Measurements from ENCODE around the gene ADAMTS2.

ADAMTS2 gene

GRCh38 chr5:179195561-179196404 is 149.5 kb downstream of the ADAMTS2 start:
- TF ChIP-seq ZNF274 (IDR thresholded peaks at IDR 0.05; ENCODE audit: low read depth, low read length): no peak

DNA sequence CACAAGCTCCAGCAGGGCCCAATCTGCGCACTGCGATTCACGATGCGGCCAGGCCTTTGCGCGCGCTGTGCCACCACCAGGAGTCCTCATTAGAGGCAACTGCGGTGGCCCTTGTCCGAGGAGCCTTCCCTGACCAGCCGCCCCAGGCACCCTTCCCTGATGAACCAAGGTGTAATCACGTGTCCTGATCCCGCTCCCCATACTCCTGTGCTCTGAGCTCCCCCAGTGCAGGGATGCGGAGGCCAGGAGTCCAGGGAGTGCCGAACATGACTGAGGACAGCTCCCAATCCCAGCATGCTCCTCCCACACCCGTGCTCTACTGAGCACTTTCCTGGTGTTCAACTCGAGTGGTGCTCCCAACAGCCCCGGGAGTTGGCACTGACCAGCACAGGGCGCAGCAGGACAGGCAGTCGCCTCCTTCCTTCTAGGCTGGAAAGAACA is 150.3 kb downstream of the ADAMTS2 start:
- TF ChIP-seq ZNF274 (IDR thresholded peaks at IDR 0.05; ENCODE audit: low read depth, low read length): no peak
- H3K4me3 ChIP-seq (ENCODE audit: low read length): no peak overlapping the region

More at GRCh38 chr5:179195561-179196404, 149.5 kb downstream of the ADAMTS2 start:
- no peak overlapping the region for H3K4me3 ChIP-seq (ENCODE audit: low read length)

- no peak for TF ChIP-seq ZNF274 (IDR thresholded peaks at IDR 0.05; ENCODE audit: low read depth, low read length)
- H3K4me3 ChIP-seq (ENCODE audit: low read length): no peak overlapping the region
These were observed 150.9 kb downstream of the ADAMTS2 start for GRCh38 chr5:179194201-179194910.

- no peak overlapping the region for H3K4me3 ChIP-seq (ENCODE audit: low read length)
- no peak for TF ChIP-seq ZNF274 (IDR thresholded peaks at IDR 0.05; ENCODE audit: low read depth, low read length)
These were observed 151.5 kb downstream of the ADAMTS2 start for GRCh38 chr5:179193746-179194145.

DNA sequence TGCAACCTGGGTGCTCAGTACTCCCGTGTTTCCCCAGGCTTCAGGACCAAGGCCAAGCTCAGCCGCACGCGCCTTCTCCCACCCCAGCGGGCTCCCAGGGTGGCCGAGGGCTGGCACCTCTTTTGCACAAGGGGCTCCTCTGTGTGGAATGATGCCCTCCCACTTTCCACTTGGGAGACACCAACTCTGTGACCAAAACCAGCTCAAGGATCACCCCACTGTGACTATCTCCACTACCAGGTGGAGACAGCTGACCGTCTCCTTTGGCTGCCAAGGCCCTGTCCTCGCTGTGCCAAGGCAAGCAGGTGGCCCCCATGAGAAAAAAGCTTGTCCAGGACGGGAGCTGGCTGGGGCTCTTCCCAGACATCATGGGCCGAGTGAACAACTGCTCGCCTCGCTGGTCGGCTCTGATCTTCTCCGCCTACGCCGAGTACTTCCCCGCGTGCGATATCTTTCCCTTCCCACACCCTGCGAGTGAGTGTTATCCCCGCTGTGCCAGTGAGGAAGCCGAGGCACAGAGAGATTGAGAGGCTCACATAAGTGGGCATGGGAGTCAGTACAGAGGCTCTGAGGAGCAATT is 152.3 kb downstream of the ADAMTS2 start:
- H3K4me3 ChIP-seq (ENCODE audit: low read length): no peak overlapping the region
- TF ChIP-seq ZNF274 (IDR thresholded peaks at IDR 0.05; ENCODE audit: low read depth, low read length): no peak

DNA sequence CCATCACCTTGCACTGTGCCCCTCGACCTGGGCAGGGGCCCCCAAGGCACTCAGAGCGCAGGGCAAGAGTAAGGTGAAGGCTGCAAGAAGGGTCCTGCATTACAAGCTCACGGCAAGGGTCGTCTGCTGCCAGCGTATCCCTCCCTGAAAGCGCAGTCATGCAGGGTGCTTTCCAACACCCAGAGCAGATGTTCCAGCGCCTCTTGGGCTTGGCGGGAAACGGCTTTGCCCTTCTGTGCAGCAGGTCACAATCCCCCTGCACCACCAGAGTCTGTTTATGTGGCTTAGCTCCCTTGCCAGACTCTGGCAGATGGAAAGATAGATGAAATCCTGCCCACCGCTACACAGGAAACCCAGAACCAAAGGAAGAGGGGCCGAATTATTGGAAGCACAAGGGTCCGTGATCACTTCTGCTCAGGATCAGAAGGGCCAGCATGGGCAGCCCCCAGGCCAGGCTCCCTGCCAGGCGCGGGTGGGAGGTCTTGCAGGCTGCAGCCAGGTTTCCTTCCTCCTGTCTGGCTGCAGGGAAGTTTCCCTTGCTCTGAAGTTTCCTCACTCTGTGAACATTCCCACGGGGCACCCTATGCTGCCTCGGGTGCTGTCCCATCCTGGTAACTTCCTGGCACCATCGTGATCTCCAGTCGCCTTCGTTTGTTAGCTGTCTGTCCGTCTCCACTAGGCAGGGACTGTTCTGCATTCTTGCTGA is 152.9 kb downstream of the ADAMTS2 start:
- no peak overlapping the region for H3K4me3 ChIP-seq (ENCODE audit: low read length)
- TF ChIP-seq ZNF274 (IDR thresholded peaks at IDR 0.05; ENCODE audit: low read depth, low read length): no peak

DNA sequence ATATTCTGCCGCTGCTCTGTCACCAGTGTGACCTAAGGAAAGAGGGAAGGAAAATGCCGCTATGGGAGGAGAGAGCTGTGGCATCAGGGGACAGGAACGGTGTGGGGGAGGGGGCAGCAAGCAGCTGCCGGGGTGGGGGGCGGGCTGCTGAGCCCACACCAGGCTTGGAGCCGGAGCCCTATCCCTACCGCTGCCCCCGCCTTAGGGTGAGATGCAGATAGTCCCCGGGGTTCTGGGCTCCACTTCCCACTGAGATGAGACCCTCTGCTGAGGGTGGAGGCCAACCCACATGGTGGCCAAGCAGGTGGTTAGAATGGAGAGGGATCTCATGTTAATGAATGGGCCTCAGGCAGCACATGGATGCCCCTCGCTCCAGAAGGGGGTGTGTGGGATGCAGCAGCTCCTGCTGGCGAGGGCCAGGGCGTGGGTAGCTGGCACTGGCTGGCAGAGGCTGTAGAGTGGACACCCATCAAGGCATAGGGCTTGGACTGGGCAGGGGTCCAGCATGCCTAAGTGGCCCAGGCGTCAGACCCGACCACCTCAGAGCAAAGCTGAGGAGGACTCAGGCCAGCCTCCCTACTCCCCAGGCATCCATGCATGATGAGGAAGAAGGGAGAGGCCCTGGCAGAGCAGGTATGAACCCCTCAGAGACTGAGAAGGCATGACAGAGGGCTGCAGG is 153.6 kb downstream of the ADAMTS2 start:
- no peak for TF ChIP-seq ZNF274 (IDR thresholded peaks at IDR 0.05; ENCODE audit: low read depth, low read length)
- H3K4me3 ChIP-seq (ENCODE audit: low read length): no peak overlapping the region

DNA sequence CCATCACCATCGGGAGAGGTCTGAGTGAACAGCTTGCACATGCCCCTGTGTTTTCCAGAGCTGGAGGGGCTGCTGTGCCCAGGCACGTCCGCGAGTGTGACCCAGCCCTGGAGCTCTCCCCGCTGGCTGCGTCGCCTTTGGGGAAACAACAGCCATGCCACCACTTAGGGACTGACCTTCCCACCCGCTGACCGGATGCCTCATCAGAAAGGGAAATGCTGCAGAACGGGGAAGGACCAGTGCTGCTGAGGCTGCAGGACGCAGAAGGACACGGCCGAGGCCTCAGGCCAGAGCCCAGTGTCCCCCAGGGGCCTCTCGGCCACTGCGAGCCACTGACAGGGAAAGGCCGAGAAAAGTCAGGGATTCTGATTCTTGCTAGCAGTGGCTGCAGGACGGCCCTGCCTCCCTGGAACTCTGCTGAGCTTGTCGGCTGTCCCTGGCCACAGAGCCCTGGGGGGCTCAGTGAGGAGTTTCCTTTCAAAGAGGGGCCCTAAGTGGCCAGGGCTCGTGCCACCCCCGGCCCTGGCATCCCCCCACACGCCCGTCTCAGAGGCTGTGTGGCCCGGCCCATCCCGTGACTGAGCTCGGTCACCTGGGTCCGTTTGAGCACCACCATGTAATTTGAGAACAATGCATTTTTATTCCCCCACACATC is 154.3 kb downstream of the ADAMTS2 start:
- no peak overlapping the region for H3K4me3 ChIP-seq (ENCODE audit: low read length)
- no peak for TF ChIP-seq ZNF274 (IDR thresholded peaks at IDR 0.05; ENCODE audit: low read depth, low read length)

DNA sequence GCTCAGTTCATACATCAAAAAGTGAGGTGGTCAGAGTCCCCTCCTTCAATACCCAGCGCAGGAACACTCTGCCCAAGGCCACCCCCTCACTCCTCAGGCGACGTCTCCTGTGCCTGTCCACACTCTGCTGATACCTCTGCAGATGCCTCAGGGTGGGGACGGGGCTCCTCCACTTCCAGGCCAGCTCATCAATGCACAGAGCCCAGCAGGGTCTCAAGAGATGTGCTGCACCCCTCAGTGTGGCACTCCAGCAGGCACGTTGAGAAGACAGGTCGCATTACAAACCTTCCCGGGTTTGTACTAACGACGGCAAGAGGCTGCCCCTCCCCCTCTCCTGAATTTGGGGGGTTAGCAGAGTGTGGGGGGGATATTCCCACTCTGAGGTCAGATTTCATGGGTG is 156.6 kb downstream of the ADAMTS2 start:
- no peak for TF ChIP-seq ZNF274 (IDR thresholded peaks at IDR 0.05; ENCODE audit: low read depth, low read length)
- no peak overlapping the region for H3K4me3 ChIP-seq (ENCODE audit: low read length)

DNA sequence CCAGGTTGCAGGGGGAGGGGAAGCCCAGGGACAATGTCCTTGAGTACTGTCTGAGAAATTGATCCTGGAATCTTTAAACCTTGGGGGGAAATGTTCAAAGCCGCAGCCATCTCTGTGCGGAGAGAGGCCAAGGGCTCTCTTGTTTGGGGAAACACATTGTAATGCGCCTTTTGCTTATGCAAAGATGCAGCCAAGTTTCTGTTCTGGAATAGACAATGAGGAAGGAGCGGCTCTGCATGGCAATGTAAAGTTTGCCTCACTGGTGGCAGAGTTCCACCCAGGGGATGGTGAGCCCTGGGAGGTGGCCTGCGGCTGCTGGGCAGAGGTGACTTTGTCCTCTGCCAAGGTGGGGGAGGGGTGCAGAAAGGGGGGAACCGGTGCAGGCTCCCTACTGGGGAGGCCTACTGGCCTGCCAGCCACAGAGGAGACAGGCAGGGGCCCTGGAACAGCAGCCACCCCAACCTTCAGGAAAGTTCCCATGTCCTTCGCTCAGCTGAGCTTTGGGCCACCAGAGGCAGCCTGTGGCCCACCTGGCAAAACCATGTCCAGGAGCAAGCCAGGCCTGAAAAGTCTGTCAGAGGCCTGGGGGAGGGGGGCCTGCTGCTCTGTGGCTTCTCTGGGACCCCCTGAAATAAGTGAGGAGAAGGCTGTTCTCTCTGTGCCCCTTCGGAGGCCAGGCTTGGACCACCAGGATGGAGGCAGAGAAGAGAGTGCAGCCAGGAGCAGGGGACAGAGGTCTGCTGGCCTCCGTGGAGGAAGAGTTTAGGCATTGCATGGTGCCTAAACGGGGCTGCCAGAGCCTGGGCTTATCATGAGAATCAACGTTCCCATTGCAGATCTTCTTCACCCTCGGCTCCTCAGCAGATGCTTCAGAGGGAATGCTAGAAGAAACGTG is 157.3 kb downstream of the ADAMTS2 start:
- no peak for TF ChIP-seq ZNF274 (IDR thresholded peaks at IDR 0.05; ENCODE audit: low read depth, low read length)
- no peak overlapping the region for H3K4me3 ChIP-seq (ENCODE audit: low read length)

DNA sequence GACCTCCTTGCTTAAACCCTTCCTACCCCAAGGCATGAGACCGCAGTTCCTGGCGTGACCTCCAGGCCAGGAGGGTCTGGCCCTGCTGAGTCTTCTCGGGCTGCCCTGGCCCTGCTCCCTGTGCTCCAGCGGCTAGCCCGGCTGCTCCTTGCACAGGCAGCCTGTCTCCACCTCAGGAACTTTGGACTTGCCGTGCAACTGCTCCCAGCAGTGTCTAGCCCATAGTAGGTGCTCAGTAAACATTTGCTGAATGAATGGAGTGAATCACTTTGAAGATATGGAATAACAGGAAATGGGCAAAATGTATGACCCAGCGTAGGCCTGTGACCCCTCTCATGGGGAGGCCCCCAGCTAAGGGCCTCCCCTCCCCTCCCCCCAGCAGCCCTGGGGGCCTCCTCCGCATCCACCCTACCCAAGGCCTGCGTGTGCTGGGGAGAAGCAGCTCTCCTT is 158.0 kb downstream of the ADAMTS2 start:
- no peak overlapping the region for H3K4me3 ChIP-seq (ENCODE audit: low read length)

GRCh38 chr5:179186801-179187200 is 158.5 kb downstream of the ADAMTS2 start:
- no peak for TF ChIP-seq ZNF274 (IDR thresholded peaks at IDR 0.05; ENCODE audit: low read depth, low read length)
- H3K4me3 ChIP-seq (ENCODE audit: low read length): no peak overlapping the region

More for the DNA sequence above, 158.0 kb downstream of the ADAMTS2 start:
- no peak for TF ChIP-seq ZNF274 (IDR thresholded peaks at IDR 0.05; ENCODE audit: low read depth, low read length)

Measured in GM08714 (cell line).